Measurements from ENCODE around the gene CDC14A. TPM values are rescaled to one million over a fixed set of nuclear protein-coding genes. Genes with fewer than 3 reads are reported as not detected.
"Not testable (repeated sequence)": the region's sequence is repeated elsewhere in the genome, so short reads cannot be mapped to it uniquely, and the experiment has no call there.

CDC14A gene
- total RNA-seq, 1 donor from 2014 or later = 21.4 TPM

GRCh38 chr1:100325415-100326324, 26.6 kb upstream of the CDC14A start:
- H3K27ac Mint-ChIP-seq = peak overlapping the region; percentile 66
- no peak for DNase-seq (ENCODE audit: low spot score in 2 of 2, unreplicated experiment in 2 of 2)
- H3K4me1 Mint-ChIP-seq = peaks cover 17% of the 10 kb centered on the region
- no peak overlapping the region for H3K4me3 Mint-ChIP-seq
- no peaks in the 10 kb centered on the region for H3K36me3 Mint-ChIP-seq
- no peak for TF ChIP-seq CTCF (IDR thresholded peaks at IDR 0.05; ENCODE audit: unreplicated experiment)
- peaks cover 2% of the 10 kb centered on the region for H3K9me3 Mint-ChIP-seq
- no peaks in the 10 kb centered on the region for H3K27me3 Mint-ChIP-seq (ENCODE audit: low read depth)

- peaks cover 16% of the 10 kb centered on the region for H3K4me1 Mint-ChIP-seq
- H3K27ac Mint-ChIP-seq; H3K9me3 Mint-ChIP-seq; H3K36me3 Mint-ChIP-seq; DNase-seq (ENCODE audit: low spot score in 2 of 2, unreplicated experiment in 2 of 2); H3K4me3 Mint-ChIP-seq; H3K27me3 Mint-ChIP-seq (ENCODE audit: low read depth): not testable (repeated sequence)
These were observed 26.0 kb upstream of the CDC14A start for GRCh38 chr1:100326325-100326670.

- no peaks in the 10 kb centered on the region for H3K27me3 Mint-ChIP-seq (ENCODE audit: low read depth)
- H3K4me3 Mint-ChIP-seq = no peak overlapping the region
- no peak overlapping the region for H3K27ac Mint-ChIP-seq
- H3K4me1 Mint-ChIP-seq = peaks cover 16% of the 10 kb centered on the region
- no peak for TF ChIP-seq CTCF (IDR thresholded peaks at IDR 0.05; ENCODE audit: unreplicated experiment)
- DNase-seq (ENCODE audit: low spot score in 2 of 2, unreplicated experiment in 2 of 2) = no peak
- no peaks in the 10 kb centered on the region for H3K9me3 Mint-ChIP-seq
- no peaks in the 10 kb centered on the region for H3K36me3 Mint-ChIP-seq
These were observed 24.2 kb upstream of the CDC14A start for GRCh38 chr1:100328133-100328532.

- not testable (repeated sequence) for DNase-seq (ENCODE audit: low spot score in 2 of 2, unreplicated experiment in 2 of 2); H3K4me1 Mint-ChIP-seq; H3K27me3 Mint-ChIP-seq (ENCODE audit: low read depth)
These were observed 21.2 kb upstream of the CDC14A start for GRCh38 chr1:100331146-100331545.

GRCh38 chr1:100332331-100332730, 20.0 kb upstream of the CDC14A start:
- H3K4me3 Mint-ChIP-seq = no peak overlapping the region
- no peak for DNase-seq (ENCODE audit: low spot score in 2 of 2, unreplicated experiment in 2 of 2)
- H3K27me3 Mint-ChIP-seq (ENCODE audit: low read depth) = no peaks in the 10 kb centered on the region
- no peaks in the 10 kb centered on the region for H3K9me3 Mint-ChIP-seq
- no peak for TF ChIP-seq CTCF (IDR thresholded peaks at IDR 0.05; ENCODE audit: unreplicated experiment)
- peaks cover 2% of the 10 kb centered on the region for H3K4me1 Mint-ChIP-seq
- H3K27ac Mint-ChIP-seq = no peak overlapping the region
- H3K36me3 Mint-ChIP-seq = no peaks in the 10 kb centered on the region

More at GRCh38 chr1:100331146-100331545, 21.2 kb upstream of the CDC14A start:
- H3K27ac Mint-ChIP-seq, H3K36me3 Mint-ChIP-seq, H3K4me3 Mint-ChIP-seq, H3K9me3 Mint-ChIP-seq: not testable (repeated sequence)

GRCh38 chr1:100335436-100335835, 16.9 kb upstream of the CDC14A start:
- no peaks in the 10 kb centered on the region for H3K9me3 Mint-ChIP-seq
- DNase-seq (ENCODE audit: low spot score in 2 of 2, unreplicated experiment in 2 of 2) = no peak
- no peak for TF ChIP-seq CTCF (IDR thresholded peaks at IDR 0.05; ENCODE audit: unreplicated experiment)
- H3K4me1 Mint-ChIP-seq = peaks cover 2% of the 10 kb centered on the region
- H3K36me3 Mint-ChIP-seq = no peaks in the 10 kb centered on the region
- H3K27ac Mint-ChIP-seq = no peak overlapping the region
- H3K4me3 Mint-ChIP-seq = no peak overlapping the region
- H3K27me3 Mint-ChIP-seq (ENCODE audit: low read depth) = no peaks in the 10 kb centered on the region

- not testable (repeated sequence) for H3K36me3 Mint-ChIP-seq
These were observed 14.4 kb upstream of the CDC14A start for GRCh38 chr1:100337878-100338277.

GRCh38 chr1:100339735-100340134, 12.6 kb upstream of the CDC14A start:
- not testable (repeated sequence) for H3K36me3 Mint-ChIP-seq

More at GRCh38 chr1:100337878-100338277, 14.4 kb upstream of the CDC14A start:
- H3K4me1 Mint-ChIP-seq; H3K9me3 Mint-ChIP-seq; DNase-seq (ENCODE audit: low spot score in 2 of 2, unreplicated experiment in 2 of 2); H3K4me3 Mint-ChIP-seq; H3K27ac Mint-ChIP-seq; H3K27me3 Mint-ChIP-seq (ENCODE audit: low read depth): not testable (repeated sequence)

More at GRCh38 chr1:100339735-100340134, 12.6 kb upstream of the CDC14A start:
- H3K9me3 Mint-ChIP-seq; H3K4me3 Mint-ChIP-seq; H3K27ac Mint-ChIP-seq; DNase-seq (ENCODE audit: low spot score in 2 of 2, unreplicated experiment in 2 of 2); H3K4me1 Mint-ChIP-seq; H3K27me3 Mint-ChIP-seq (ENCODE audit: low read depth): not testable (repeated sequence)

Measured in mesothelial cell of epicardium (in vitro differentiated cells).